Measurements from ENCODE around the gene MPHOSPH10. TPM values are rescaled to one million over a fixed set of nuclear protein-coding genes. Genes with fewer than 3 reads are reported as not detected.

MPHOSPH10 gene
- total RNA-seq, 4 donors from 2014 or later, result 16.7 to 34.0 (median 24.7) TPM

DNA sequence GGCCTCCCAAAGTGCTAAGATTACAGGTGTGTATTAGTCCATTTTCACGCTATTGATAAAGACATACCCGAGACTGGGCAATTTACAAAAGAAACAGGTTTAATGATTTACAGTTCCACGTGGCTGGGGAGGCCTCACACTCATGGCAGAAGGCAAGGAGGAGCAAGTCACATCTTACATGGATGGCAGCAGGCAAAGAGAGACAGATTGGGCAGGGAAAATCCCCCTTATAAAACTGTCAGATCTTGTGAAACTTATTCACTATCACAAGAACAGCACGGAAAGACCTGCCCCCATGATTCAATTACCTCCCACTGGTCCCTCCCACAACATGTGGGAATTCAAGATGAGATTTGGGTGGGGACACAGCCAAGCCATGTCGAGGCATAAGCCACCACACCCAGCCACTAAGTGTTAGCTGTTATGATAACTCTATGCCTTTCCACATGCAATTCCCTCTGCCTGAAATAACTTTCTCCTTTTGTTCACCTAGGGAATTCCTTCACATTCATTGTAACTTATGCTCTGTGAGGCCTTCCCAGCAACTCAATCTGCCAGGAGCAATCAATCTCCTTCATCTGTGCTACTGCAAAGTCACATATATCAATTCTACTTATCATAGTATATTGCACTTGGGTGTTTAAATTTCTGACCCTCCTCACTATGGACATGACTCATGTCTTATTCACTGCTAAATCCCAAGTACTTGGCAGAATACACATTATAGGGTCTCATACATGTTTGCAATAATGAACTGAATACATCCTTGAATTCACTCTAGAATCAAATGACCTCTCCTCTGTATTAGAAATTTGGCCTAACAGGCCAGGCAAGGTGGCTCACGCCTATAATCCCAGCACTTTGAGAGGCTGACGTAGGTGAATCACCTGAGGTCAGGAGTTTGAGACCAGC lies 7.8 kb upstream of the MPHOSPH10 start:
- DNase-seq (ENCODE audit: low spot score in 2 of 2), result no peak
- no peak overlapping the region for H3K27ac ChIP-seq
- peaks cover 47% of the 10 kb centered on the region for H3K36me3 ChIP-seq
- TF ChIP-seq POLR2AphosphoS5 (IDR thresholded peaks at IDR 0.05), result no peak
- no peak for TF ChIP-seq POLR2A (IDR thresholded peaks at IDR 0.05)
- TF ChIP-seq EP300 (IDR thresholded peaks at IDR 0.05), result no peak
- TF ChIP-seq, protein P1, sequence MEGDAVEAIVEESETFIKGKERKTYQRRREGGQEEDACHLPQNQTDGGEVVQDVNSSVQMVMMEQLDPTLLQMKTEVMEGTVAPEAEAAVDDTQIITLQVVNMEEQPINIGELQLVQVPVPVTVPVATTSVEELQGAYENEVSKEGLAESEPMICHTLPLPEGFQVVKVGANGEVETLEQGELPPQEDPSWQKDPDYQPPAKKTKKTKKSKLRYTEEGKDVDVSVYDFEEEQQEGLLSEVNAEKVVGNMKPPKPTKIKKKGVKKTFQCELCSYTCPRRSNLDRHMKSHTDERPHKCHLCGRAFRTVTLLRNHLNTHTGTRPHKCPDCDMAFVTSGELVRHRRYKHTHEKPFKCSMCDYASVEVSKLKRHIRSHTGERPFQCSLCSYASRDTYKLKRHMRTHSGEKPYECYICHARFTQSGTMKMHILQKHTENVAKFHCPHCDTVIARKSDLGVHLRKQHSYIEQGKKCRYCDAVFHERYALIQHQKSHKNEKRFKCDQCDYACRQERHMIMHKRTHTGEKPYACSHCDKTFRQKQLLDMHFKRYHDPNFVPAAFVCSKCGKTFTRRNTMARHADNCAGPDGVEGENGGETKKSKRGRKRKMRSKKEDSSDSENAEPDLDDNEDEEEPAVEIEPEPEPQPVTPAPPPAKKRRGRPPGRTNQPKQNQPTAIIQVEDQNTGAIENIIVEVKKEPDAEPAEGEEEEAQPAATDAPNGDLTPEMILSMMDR (IDR thresholded peaks at IDR 0.05), result no peak
- H3K9me3 ChIP-seq, result no peaks in the 10 kb centered on the region
- H3K27me3 ChIP-seq, result no peaks in the 10 kb centered on the region
- 87% methylated on average over 7 of the region's 7 CpGs for WGBS
- peaks cover 8% of the 10 kb centered on the region for H3K4me1 ChIP-seq
- no peak overlapping the region for H3K4me3 ChIP-seq

DNA sequence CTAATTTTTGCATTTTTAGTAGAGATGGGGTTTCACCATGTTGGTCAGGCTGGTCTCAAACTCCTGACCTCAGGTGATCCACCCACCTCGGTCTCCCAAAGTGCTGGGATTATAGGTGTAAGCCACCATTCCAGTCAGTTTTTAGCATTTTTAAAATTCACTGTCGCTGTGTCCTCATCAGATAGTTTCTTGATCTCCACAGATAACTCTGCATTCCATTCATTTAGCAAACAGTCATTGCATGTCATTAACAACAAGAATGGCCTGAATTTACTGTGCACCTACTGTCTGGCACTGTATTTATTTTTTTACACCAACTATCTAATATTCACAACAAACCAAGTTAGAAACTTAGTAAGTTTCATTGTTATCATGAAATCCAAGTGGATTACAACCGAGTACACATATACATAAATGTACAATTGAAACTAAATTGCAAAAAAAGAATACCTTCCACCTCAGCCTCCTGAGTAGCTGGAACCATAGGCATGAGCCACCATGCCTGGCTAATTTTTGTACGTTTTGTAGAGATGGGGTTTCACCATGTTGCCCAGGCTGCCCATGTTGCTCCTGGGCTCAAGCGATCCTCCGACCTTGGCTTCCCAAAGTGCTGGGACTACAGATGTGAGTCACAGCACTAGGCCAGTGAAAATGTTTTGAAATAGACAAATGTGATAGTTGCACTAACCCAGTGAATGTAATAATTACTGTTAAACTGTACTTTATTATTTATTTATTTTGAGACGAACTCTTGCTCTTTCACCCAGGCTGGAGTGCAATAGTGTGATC lies 4.7 kb upstream of the MPHOSPH10 start:
- Histone ChIP-seq H3K27me3 (no peaks in the 10 kb centered on the region), H3K9me3 (no peaks in the 10 kb centered on the region), H3K27ac (no peak overlapping the region), H3K4me1 (peaks cover 24% of the 10 kb centered on the region), H3K36me3 (peaks cover 22% of the 10 kb centered on the region), H3K4me3 (no peak overlapping the region)
- WGBS, result 88% methylated on average over 7 of the region's 7 CpGs
- DNase-seq (ENCODE audit: low spot score in 2 of 2), result no peak
- TF ChIP-seq POLR2A (IDR thresholded peaks at IDR 0.05) (no peak), EP300 (IDR thresholded peaks at IDR 0.05) (no peak), POLR2AphosphoS5 (IDR thresholded peaks at IDR 0.05) (no peak)
- TF ChIP-seq, protein P1 (IDR thresholded peaks at IDR 0.05), result no peak

DNA sequence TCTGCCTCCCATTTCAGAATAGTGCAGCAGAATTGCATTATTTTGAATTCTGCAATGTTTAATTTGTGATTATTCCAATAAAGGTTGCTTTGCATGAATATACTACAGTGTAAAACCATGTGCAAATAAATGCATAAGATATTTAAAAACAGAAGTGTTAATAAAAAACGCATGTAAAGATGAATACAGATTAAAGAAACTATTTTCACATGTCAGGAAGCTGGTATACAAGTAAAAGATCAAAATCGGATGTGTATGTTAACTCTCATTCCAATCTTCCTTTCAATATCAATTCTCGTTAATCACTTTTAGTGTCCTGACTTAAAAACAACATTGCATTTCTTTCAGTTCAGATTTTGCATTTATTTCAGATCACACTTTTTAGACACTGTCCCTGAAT lies 3.5 kb upstream of the MPHOSPH10 start:
- Histone ChIP-seq H3K4me3 (no peak overlapping the region), H3K36me3 (peaks cover 15% of the 10 kb centered on the region), H3K9me3 (no peaks in the 10 kb centered on the region), H3K27ac (no peak overlapping the region), H3K27me3 (no peaks in the 10 kb centered on the region), H3K4me1 (peaks cover 34% of the 10 kb centered on the region)
- TF ChIP-seq, protein P1 (IDR thresholded peaks at IDR 0.05), result no peak
- WGBS, result 55% methylated on average over 3 of the region's 3 CpGs
- no peak for DNase-seq (ENCODE audit: low spot score in 2 of 2)

DNA sequence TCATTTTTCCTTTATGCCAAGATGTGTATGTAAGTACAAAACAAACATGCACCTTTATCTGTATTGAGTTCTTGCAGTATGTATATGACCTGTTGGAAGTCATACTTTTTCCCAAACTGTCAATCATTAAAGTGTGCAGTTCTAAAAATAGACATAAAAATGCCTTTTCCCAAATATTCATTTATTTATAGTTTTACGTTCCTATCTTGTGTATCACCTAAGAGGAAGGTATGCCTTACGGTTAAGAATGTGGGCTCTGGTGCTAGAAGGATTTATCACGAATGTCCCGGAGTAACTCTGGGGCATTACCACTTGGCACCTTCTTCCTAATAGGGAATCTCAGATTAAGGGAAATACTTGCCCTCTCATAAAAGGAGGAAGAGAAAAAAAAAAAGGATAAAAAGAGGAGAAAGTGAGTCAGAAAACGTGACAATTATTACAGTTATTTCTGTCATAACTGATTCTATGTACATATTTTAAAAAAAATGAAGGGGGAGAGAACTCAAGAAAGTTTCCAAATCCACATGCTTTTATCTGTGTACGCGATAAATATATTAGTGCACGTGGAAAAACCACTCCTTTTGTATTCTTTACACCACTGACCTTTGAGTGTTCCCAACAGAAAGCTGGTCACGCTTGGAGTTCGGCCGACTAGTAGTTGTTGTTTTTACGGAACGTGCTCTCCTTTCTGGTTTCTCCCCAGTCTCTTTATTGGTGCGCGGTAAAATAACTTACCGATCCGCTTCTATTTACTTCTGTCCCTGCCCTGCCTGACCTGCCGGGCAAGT lies 1.1 kb upstream of the MPHOSPH10 start:
- no peak for DNase-seq (ENCODE audit: low spot score in 2 of 2)

More for the DNA sequence above, 1.1 kb upstream of the MPHOSPH10 start:
- Histone ChIP-seq H3K4me1 (peaks cover 44% of the 10 kb centered on the region), H3K4me3 (peak overlapping the region; percentile 86), H3K9me3 (no peaks in the 10 kb centered on the region), H3K27ac (peak overlapping the region; percentile 98), H3K36me3 (peaks cover 8% of the 10 kb centered on the region), H3K27me3 (no peaks in the 10 kb centered on the region)
- TF ChIP-seq EP300 (IDR thresholded peaks at IDR 0.05) (no peak), POLR2A (IDR thresholded peaks at IDR 0.05) (no peak), POLR2AphosphoS5 (IDR thresholded peaks at IDR 0.05) (no peak)
- TF ChIP-seq, protein P1 (IDR thresholded peaks at IDR 0.05), result no peak
- WGBS, result 2% methylated on average over 18 of the region's 18 CpGs
